HG03469 (cell line): ENCODE results near the gene ZDHHC19.

Experiments
- ATAC-seq: cut with Tn5 transposase; IDR thresholded peaks from one replicate; pipeline ENCODE4 v1.9.1; 2021; ENCODE audit warnings: mild to moderate bottlenecking, moderate library complexity, moderate number of reproducible peaks; ENCODE audit not compliant: unreplicated experiment

The ZDHHC19 gene

DNA sequence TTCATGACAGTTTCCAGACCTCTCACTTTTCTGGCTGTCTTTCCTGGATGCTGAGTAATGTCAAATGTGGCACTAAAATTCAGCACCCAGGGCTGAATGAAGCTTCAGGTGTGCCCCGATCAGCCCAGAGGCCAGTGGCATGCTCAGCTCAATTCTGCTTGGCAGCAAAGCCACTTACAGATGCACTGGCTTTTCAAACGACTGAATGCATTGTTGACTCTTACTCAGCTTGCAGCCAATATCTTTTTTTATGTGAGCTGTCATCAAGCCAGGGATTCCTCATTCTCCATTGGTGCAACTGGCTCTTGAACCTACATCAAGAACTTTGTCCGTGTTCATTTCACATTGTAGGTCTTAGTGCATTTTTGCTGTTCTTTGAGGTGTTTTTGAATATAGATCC lies 60.7 kb downstream of the ZDHHC19 start:
- ATAC-seq, result no peak

DNA sequence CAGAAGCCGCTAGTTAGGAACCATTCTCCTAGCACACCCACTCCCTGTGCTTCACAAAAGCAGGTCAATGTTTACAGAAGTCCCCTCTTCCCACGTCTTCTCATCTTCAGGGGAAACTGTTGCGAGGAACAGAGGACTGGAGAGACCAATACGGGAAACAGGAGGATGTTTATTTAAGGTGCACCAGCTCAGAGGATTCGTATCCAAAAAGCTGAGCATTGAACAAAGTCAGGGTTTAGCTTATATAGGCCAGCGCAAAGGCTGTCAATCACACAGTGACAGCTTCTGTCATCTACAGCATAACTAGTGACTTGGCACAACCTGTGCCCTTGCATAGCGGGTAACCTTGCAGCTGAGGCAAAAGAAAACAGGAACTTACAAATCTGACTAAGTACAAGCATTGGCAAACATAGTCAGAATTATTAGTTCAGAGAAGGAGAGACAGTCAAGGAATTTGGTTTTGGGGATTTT lies 61.3 kb downstream of the ZDHHC19 start:
- ATAC-seq, result no peak

DNA sequence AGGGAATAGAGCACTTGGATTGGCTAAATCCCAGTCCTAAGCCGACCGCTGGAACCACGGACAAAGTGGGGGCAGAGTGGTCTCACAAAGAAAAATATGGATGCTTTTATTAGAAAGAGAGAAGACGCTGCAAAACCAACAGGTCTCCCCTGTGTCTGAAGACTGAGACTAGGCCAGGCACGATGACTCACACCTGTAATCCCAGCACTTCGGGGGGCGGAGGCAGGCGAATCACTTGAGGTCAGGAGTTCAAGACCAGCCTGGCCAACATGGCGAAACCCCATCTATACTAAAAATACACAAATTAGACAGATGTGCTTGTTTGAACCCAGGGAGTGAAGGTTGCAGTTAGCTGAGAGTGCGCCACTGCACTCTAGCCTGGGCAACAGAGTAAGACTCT lies 61.8 kb downstream of the ZDHHC19 start:
- ATAC-seq, result no peak
